Neural cell (in vitro differentiated cells): Measurements from ENCODE around the gene PREB. TPM values are rescaled to one million over a fixed set of nuclear protein-coding genes. Genes with fewer than 3 reads are reported as not detected.

Experiments used
- H2AFZ ChIP-seq: fragments of 200-600, 300-800 bp; sonication (generic), shearing (Covaris generic); 2 replicates; pipeline ENCODE4 v1.6.0; 2014; ENCODE audit warnings: low read depth, mild to moderate bottlenecking, antibody characterized with exemption, low read length, moderate library complexity
- H3F3A ChIP-seq: fragments of 200-600 bp; shearing (Covaris generic); 2 replicates; pipeline ENCODE4 v1.6.1; 2016; ENCODE audit warnings: mild to moderate bottlenecking, moderate library complexity, mixed read lengths, antibody characterized with exemption, low read length; ENCODE audit not compliant: insufficient read depth, poor library complexity, severe bottlenecking
- H3K27ac ChIP-seq: fragments of 200-600, 300-800 bp; sonication (generic), shearing (Covaris generic); 2 replicates; pipeline ENCODE4 v1.5.1; 2014; ENCODE audit warnings: mild to moderate bottlenecking, low read length, moderate library complexity
- H3K27me3 ChIP-seq: fragments of 300-800, 200-600 bp; sonication (generic), shearing (Covaris generic); 2 replicates; pipeline ENCODE4 v1.6.0; 2014; ENCODE audit warnings: mild to moderate bottlenecking, low read depth, low read length, moderate library complexity; ENCODE audit not compliant: insufficient read depth
- H3K36me3 ChIP-seq: fragments of 300-800, 200-600 bp; sonication (generic), shearing (Covaris generic); 2 replicates; pipeline ENCODE4 v1.5.1; 2014; ENCODE audit warnings: mild to moderate bottlenecking, antibody characterized with exemption, low read length, moderate library complexity; ENCODE audit not compliant: insufficient read depth
- H3K4me2 ChIP-seq: fragments of 300-800, 200-600 bp; sonication (generic), shearing (Covaris generic); 2 replicates; pipeline ENCODE4 v1.6.0; 2014; ENCODE audit warnings: mild to moderate bottlenecking, low read length
- H3K4me3 ChIP-seq: fragments of 300-800, 200-600 bp; sonication (generic), shearing (Covaris generic); 2 replicates; pipeline ENCODE4 v1.5.1; 2014; ENCODE audit warnings: mild to moderate bottlenecking, low read length, moderate library complexity
- H3K79me2 ChIP-seq: fragments of 200-600 bp; shearing (Covaris generic); replicated peaks from 2 replicates; pipeline ENCODE4 v1.6.0; 2014; ENCODE audit warnings: mild to moderate bottlenecking, low read length, moderate library complexity; ENCODE audit not compliant: insufficient read depth
- H3K9ac ChIP-seq: fragments of 300-800, 200-600 bp; sonication (generic), shearing (Covaris generic); 2 replicates; pipeline ENCODE4 v1.6.1; 2016; ENCODE audit warnings: mild to moderate bottlenecking, low read length, mixed read lengths
- H3K9me2 ChIP-seq: fragments of 200-600 bp; shearing (Covaris generic); 2 replicates; pipeline ENCODE4 v1.6.1; 2016; ENCODE audit warnings: mild to moderate bottlenecking, low read length, mixed read lengths; ENCODE audit not compliant: insufficient read depth
- H3K9me3 ChIP-seq: fragments of 200-600, 300-800 bp; sonication (generic), shearing (Covaris generic); 2 replicates; pipeline ENCODE4 v1.6.1; 2016; ENCODE audit warnings: mild to moderate bottlenecking, mixed run types, low read length, moderate library complexity, mixed read lengths
- H4K20me1 ChIP-seq: fragments of 200-600 bp; shearing (Covaris generic); 2 replicates; pipeline ENCODE4 v1.6.1; 2016; ENCODE audit warnings: mild to moderate bottlenecking, mixed run types; ENCODE audit not compliant: insufficient read depth
- EP300 ChIP-seq: fragments of 450-650 bp; conservative IDR thresholded peaks from 2 replicates; pipeline ENCODE4 v1.6.1; 2014; ENCODE audit warnings: antibody characterized with exemption, mild to moderate bottlenecking, moderate library complexity; ENCODE audit not compliant: poor library complexity, severe bottlenecking
- EZH2 ChIP-seq: fragments of 200-600, 300-800 bp; shearing (Covaris generic), sonication (generic); IDR thresholded peaks from 2 replicates; pipeline ENCODE4 v1.6.1; 2014; ENCODE audit warnings: antibody characterized with exemption, low read length, borderline replicate concordance, mild to moderate bottlenecking; ENCODE audit not compliant: insufficient read depth, poor library complexity, severe bottlenecking
- MXI1 ChIP-seq: fragments of 450-650 bp; conservative IDR thresholded peaks from 2 replicates; pipeline ENCODE4 v1.6.1; 2014; ENCODE audit warnings: antibody characterized with exemption, mild to moderate bottlenecking; ENCODE audit not compliant: poor library complexity, severe bottlenecking
- POLR2AphosphoS5 ChIP-seq: IDR thresholded peaks from 2 replicates; pipeline ENCODE4 v1.6.1; 2012
- RAD21 ChIP-seq: fragments of 450-650 bp; conservative IDR thresholded peaks from 2 replicates; pipeline ENCODE4 v1.6.1; 2014; ENCODE audit warnings: antibody characterized with exemption, mild to moderate bottlenecking, moderate library complexity
- SMC3 ChIP-seq: fragments of 450-650 bp; conservative IDR thresholded peaks from 2 replicates; pipeline ENCODE4 v1.6.1; 2014; ENCODE audit warnings: antibody characterized with exemption, mild to moderate bottlenecking, moderate library complexity; ENCODE audit not compliant: poor library complexity
- TAF1 ChIP-seq: IDR thresholded peaks from 2 replicates; pipeline ENCODE4 v1.6.1; 2012; ENCODE audit warnings: low read depth
- polyA plus RNA-seq: library from polyadenylated mRNA; depleted of rRNA; stranded (reverse); fragments of >200 nt; gene quantifications from 2 replicates; pipeline ENCODE4 v1.2.3, GENCODE V29; 2014
- TF ChIP-seq, protein P1 (sequence below): IDR thresholded peaks from 2 replicates; pipeline ENCODE4 v1.6.1; 2012; ENCODE audit warnings: borderline replicate concordance
- TF ChIP-seq, protein P2 (sequence below): fragments of 450-650 bp; IDR thresholded peaks from 2 replicates; pipeline ENCODE4 v1.5.1; 2014; ENCODE audit warnings: antibody characterized with exemption, mild to moderate bottlenecking, moderate library complexity; ENCODE audit not compliant: poor library complexity, severe bottlenecking

The PREB gene
- polyA plus RNA-seq, 1 donor from 2014 or later, result 121 TPM

DNA sequence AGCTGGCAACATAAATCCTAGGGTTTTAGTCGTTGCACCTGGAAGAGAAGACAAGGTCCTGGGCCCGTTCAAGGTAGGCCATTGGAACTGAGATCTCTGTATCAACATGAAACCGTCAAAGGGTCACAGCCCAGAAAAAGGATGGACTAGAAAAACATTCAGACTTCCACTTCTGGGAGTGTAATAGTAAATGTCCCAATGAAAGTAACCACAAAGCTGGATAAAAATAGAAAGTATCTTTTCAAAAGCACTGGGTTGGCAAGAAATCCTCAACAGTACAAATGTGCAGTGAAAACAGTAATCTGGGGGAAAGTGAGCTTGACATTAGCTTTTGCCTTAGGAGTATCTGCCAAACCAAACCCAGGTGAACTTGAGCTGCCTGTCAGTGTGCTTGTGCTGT lies 28.5 kb downstream of the PREB start:
- Histone ChIP-seq H3K9ac (no peak overlapping the region), H3K9me2 (no peaks in the 10 kb centered on the region), H3K27ac (no peak overlapping the region), H3K27me3 (no peaks in the 10 kb centered on the region), H3K79me2 (no peaks in the 10 kb centered on the region), H4K20me1 (no peaks in the 10 kb centered on the region), H3K4me2 (no peak overlapping the region), H3F3A (no peaks in the 10 kb centered on the region), H3K9me3 (no peaks in the 10 kb centered on the region), H3K36me3 (no peaks in the 10 kb centered on the region), H3K4me3 (no peak overlapping the region), H2AFZ (no peak overlapping the region)
- TF ChIP-seq EZH2 (no peak), EP300 (no peak), TAF1 (no peak), POLR2AphosphoS5 (no peak), MXI1 (no peak), RAD21 (no peak), SMC3 (no peak)
- TF ChIP-seq, protein P1, sequence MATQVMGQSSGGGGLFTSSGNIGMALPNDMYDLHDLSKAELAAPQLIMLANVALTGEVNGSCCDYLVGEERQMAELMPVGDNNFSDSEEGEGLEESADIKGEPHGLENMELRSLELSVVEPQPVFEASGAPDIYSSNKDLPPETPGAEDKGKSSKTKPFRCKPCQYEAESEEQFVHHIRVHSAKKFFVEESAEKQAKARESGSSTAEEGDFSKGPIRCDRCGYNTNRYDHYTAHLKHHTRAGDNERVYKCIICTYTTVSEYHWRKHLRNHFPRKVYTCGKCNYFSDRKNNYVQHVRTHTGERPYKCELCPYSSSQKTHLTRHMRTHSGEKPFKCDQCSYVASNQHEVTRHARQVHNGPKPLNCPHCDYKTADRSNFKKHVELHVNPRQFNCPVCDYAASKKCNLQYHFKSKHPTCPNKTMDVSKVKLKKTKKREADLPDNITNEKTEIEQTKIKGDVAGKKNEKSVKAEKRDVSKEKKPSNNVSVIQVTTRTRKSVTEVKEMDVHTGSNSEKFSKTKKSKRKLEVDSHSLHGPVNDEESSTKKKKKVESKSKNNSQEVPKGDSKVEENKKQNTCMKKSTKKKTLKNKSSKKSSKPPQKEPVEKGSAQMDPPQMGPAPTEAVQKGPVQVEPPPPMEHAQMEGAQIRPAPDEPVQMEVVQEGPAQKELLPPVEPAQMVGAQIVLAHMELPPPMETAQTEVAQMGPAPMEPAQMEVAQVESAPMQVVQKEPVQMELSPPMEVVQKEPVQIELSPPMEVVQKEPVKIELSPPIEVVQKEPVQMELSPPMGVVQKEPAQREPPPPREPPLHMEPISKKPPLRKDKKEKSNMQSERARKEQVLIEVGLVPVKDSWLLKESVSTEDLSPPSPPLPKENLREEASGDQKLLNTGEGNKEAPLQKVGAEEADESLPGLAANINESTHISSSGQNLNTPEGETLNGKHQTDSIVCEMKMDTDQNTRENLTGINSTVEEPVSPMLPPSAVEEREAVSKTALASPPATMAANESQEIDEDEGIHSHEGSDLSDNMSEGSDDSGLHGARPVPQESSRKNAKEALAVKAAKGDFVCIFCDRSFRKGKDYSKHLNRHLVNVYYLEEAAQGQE, result no peak
- TF ChIP-seq, protein P2, sequence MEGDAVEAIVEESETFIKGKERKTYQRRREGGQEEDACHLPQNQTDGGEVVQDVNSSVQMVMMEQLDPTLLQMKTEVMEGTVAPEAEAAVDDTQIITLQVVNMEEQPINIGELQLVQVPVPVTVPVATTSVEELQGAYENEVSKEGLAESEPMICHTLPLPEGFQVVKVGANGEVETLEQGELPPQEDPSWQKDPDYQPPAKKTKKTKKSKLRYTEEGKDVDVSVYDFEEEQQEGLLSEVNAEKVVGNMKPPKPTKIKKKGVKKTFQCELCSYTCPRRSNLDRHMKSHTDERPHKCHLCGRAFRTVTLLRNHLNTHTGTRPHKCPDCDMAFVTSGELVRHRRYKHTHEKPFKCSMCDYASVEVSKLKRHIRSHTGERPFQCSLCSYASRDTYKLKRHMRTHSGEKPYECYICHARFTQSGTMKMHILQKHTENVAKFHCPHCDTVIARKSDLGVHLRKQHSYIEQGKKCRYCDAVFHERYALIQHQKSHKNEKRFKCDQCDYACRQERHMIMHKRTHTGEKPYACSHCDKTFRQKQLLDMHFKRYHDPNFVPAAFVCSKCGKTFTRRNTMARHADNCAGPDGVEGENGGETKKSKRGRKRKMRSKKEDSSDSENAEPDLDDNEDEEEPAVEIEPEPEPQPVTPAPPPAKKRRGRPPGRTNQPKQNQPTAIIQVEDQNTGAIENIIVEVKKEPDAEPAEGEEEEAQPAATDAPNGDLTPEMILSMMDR, result no peak

DNA sequence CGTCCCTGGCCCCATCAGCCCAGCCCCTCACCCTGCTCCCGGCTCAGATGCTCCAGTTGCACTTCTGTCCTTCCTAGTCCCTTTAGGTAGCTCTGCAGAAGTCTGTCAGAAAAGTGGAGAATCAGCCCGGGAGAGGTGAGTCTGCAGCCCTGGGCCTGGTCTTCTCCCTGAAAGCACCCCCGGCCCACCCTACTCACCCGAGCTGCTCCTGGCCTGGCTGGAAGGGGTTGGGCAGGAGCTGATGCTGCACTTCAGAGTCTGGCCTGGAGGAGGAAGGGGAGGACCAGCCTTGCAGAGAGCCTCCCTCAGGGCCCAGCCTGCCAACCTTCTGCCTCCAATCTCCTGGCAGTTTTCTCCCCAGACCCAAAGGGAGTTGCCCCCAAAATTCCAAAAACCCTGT lies 32.1 kb downstream of the PREB start:
- TF ChIP-seq EZH2 (no peak), POLR2AphosphoS5 (no peak), RAD21 (no peak), SMC3 (no peak), EP300 (no peak), TAF1 (no peak), MXI1 (no peak)
- TF ChIP-seq, protein P1, result no peak
- TF ChIP-seq, protein P2, result no peak
- no peak overlapping the region for H3K4me2 ChIP-seq
- H2AFZ ChIP-seq, result no peak overlapping the region
- H3K27me3 ChIP-seq, result no peaks in the 10 kb centered on the region
- no peaks in the 10 kb centered on the region for H3K9me2 ChIP-seq
- no peak overlapping the region for H3K27ac ChIP-seq
- no peaks in the 10 kb centered on the region for H3K36me3 ChIP-seq
- H3K9me3 ChIP-seq, result no peaks in the 10 kb centered on the region
- H3K79me2 ChIP-seq, result no peaks in the 10 kb centered on the region
- no peaks in the 10 kb centered on the region for H4K20me1 ChIP-seq
- no peaks in the 10 kb centered on the region for H3F3A ChIP-seq
- H3K9ac ChIP-seq, result no peak overlapping the region
- H3K4me3 ChIP-seq, result no peak overlapping the region
